DND-41 (cell line): ENCODE results near the gene ASIP.

Experiments used
- ATAC-seq: fragments of 200-7000 bp; cut with Tn5 transposase; 3 replicates; pipeline ENCODE4 v1.9.1; 2021; ENCODE audit warnings: low read depth; ENCODE audit not compliant: insufficient read depth
- DNase-seq: peaks from one replicate; pipeline ENCODE4 v3.0.0-alpha.2; 2020
- H2AFZ ChIP-seq: 2 replicates; pipeline ENCODE4 v1.6.0; 2012; ENCODE audit warnings: low read depth, low read length
- H3K27ac ChIP-seq: 2 replicates; pipeline ENCODE4 v1.5.1; 2012; ENCODE audit warnings: low read length, inconsistent platforms
- H3K27me3 ChIP-seq: fragments of 200-600 bp; sonication (generic); 2 replicates; pipeline ENCODE4 v1.6.0; 2012; ENCODE audit warnings: low read length, mild to moderate bottlenecking, inconsistent platforms; ENCODE audit not compliant: insufficient read depth, poor library complexity
- H3K36me3 ChIP-seq: 2 replicates; pipeline ENCODE4 v1.5.1; 2012; ENCODE audit warnings: low read length, inconsistent platforms; ENCODE audit not compliant: insufficient read depth
- H3K4me1 ChIP-seq: 2 replicates; pipeline ENCODE4 v1.5.1; 2012; ENCODE audit warnings: mild to moderate bottlenecking, low read length; ENCODE audit not compliant: insufficient read depth
- H3K4me2 ChIP-seq: 2 replicates; pipeline ENCODE4 v1.6.0; 2012; ENCODE audit warnings: mild to moderate bottlenecking, moderate library complexity, low read length, inconsistent platforms; ENCODE audit not compliant: insufficient read depth
- H3K4me3 ChIP-seq, 2 experiments: fragments of 200-600 bp in 1 of 2; shearing (Covaris generic) in 1 of 2; 2 replicates each; pipeline ENCODE4 v1.5.1; 2012 to 2016; ENCODE audit warnings: inconsistent platforms in 2 of 2, low read length in 2 of 2, mild to moderate bottlenecking in 2 of 2, low read depth in 1 of 2, moderate library complexity in 1 of 2
- H3K79me2 ChIP-seq: 2 replicates; pipeline ENCODE4 v1.6.0; 2012; ENCODE audit warnings: low read length, inconsistent platforms; ENCODE audit not compliant: insufficient read depth
- H3K9ac ChIP-seq: 2 replicates; pipeline ENCODE4 v1.6.0; 2012; ENCODE audit warnings: low read depth, mild to moderate bottlenecking, inconsistent platforms, low read length, moderate library complexity
- H3K9me3 ChIP-seq: 2 replicates; pipeline ENCODE4 v1.5.1; 2012; ENCODE audit warnings: low read length, moderate library complexity, mild to moderate bottlenecking, inconsistent platforms; ENCODE audit not compliant: insufficient read depth, severe bottlenecking
- H4K20me1 ChIP-seq: 2 replicates; pipeline ENCODE4 v1.6.0; 2012; ENCODE audit warnings: low read length; ENCODE audit not compliant: insufficient read depth
- EZH2 ChIP-seq: IDR thresholded peaks from 3 replicates; pipeline ENCODE4 v1.6.1; 2012; ENCODE audit warnings: borderline replicate concordance, low read depth, mild to moderate bottlenecking, moderate library complexity, low read length, inconsistent platforms; ENCODE audit not compliant: severe bottlenecking
- TF ChIP-seq, protein P1 (sequence below): IDR thresholded peaks from 2 replicates; pipeline ENCODE4 v1.5.1; 2012; ENCODE audit warnings: borderline replicate concordance, low read length, moderate library complexity, mild to moderate bottlenecking; ENCODE audit not compliant: poor library complexity, severe bottlenecking; ENCODE audit errors: extremely low read depth

Gene ASIP

DNA sequence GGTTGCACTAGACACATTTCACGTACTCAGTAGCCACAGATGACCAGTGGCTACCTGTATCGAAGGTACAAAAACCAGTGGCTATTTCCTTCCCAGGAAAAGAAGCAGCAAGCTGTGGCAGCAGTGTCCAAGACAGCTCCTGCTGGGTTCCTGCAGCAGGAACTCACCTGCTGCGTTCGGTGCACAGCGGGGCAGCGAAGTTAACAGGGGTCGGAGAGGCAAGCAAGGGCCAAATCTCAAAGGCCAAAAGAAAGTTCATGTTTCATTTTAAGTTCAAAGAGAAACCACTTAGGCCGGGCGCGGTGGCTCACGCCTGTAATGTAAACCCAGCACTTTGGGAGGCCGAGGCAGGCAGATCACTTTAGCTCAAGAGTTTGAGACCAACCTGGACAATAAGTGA, 26.9 kb downstream of the ASIP start:
- Histone ChIP-seq H3K9me3 (no peaks in the 10 kb centered on the region), H2AFZ (no peak overlapping the region), H3K27ac (no peak overlapping the region), H3K4me3 (no peak overlapping the region), H3K36me3 (peaks cover 10% of the 10 kb centered on the region; the same call in 1 of the 2 replicates), H3K9ac (no peak overlapping the region), H4K20me1 (no peaks in the 10 kb centered on the region), H3K4me2 (no peak overlapping the region), H3K27me3 (no peaks in the 10 kb centered on the region), H3K4me1 (no peaks in the 10 kb centered on the region), H3K79me2 (no peaks in the 10 kb centered on the region)
- ATAC-seq (no peak), DNase-seq (no peak)
- TF ChIP-seq, protein P1, sequence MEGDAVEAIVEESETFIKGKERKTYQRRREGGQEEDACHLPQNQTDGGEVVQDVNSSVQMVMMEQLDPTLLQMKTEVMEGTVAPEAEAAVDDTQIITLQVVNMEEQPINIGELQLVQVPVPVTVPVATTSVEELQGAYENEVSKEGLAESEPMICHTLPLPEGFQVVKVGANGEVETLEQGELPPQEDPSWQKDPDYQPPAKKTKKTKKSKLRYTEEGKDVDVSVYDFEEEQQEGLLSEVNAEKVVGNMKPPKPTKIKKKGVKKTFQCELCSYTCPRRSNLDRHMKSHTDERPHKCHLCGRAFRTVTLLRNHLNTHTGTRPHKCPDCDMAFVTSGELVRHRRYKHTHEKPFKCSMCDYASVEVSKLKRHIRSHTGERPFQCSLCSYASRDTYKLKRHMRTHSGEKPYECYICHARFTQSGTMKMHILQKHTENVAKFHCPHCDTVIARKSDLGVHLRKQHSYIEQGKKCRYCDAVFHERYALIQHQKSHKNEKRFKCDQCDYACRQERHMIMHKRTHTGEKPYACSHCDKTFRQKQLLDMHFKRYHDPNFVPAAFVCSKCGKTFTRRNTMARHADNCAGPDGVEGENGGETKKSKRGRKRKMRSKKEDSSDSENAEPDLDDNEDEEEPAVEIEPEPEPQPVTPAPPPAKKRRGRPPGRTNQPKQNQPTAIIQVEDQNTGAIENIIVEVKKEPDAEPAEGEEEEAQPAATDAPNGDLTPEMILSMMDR: no peak

DNA sequence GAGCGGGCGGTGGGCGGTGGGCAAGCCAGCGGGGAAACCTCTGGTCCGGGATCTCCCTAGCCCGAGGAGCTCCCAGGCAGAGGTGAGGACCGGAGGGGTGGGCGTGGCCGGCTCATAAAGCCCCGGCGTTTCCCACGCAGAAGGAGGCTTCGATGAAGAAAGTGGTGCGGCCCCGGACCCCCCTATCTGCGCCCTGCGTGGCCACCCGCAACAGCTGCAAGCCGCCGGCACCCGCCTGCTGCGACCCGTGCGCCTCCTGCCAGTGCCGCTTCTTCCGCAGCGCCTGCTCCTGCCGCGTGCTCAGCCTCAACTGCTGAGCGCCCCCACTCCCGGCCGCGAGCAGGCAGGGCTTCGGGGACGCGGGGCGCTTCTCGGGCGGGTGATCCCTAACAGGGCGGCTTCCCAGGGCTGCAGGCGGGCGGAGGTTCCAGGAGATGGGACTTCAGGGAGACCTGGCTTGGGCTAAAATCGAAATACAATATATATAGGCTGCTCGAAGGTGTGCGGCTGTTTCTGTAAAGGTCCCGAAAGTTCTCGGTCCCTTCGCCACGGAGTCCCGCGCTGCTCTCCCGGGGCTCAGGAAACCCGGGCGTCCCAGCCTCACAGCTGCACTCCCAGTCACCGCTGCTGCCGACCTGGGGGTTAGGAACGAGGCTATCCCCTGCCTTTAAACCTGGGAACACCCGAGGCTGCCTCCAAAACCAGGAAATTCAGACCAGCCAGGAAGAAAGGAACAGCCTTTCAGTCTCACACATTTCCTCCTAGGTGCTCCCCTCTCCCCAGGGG, 27.8 kb downstream of the ASIP start:
- DNase-seq: no peak

DNA sequence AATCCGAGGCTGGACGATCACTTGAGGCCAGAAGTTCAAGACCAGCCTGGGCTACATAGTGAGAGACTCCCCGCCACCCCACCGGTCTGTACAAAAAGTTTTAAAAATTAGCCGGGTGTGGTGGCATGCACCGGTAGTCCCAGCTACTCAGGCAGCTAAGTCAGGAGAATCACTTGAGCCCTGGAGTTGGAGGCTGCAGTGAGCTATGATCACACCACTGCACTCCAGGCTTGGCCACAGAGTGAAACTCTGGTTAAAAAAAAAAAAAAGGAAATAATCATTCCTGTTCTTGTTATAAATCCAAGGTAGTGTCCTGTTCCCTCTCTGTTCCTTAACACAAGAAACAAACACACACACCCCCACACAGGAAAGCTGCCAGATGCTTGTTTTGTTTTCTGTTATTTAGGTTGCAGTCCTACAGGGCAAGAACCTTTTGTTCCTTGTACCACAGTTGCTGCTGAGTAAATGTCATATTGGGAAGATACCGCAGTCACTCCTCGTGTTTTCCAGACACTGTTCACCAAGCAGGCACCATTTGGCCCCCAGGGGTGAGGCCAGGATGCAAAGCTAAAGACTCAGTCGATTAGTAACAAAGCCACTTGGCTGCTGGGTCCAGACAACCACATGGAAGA, 28.9 kb downstream of the ASIP start:
- no peak for TF ChIP-seq EZH2
- TF ChIP-seq, protein P1: no peak
- H3K4me2 ChIP-seq: no peak overlapping the region
- no peaks in the 10 kb centered on the region for H3K79me2 ChIP-seq
- H3K9ac ChIP-seq: no peak overlapping the region
- DNase-seq: no peak
- H4K20me1 ChIP-seq: no peaks in the 10 kb centered on the region
- H3K27ac ChIP-seq: no peak overlapping the region
- H2AFZ ChIP-seq: no peak overlapping the region
- ATAC-seq: no peak
- peaks cover 19% of the 10 kb centered on the region for H3K36me3 ChIP-seq
- no peaks in the 10 kb centered on the region for H3K9me3 ChIP-seq
- H3K4me3 ChIP-seq: no peak overlapping the region
- H3K4me1 ChIP-seq: no peaks in the 10 kb centered on the region
- no peaks in the 10 kb centered on the region for H3K27me3 ChIP-seq

More for the DNA sequence above, 27.8 kb downstream of the ASIP start:
- Histone ChIP-seq H3K27ac (no peak overlapping the region), H3K79me2 (no peaks in the 10 kb centered on the region), H3K9me3 (no peaks in the 10 kb centered on the region), H3K4me3 (no peak overlapping the region), H4K20me1 (no peaks in the 10 kb centered on the region), H3K9ac (no peak overlapping the region), H3K36me3 (peaks cover 14% of the 10 kb centered on the region), H2AFZ (no peak overlapping the region), H3K27me3 (no peaks in the 10 kb centered on the region), H3K4me2 (no peak overlapping the region), H3K4me1 (no peaks in the 10 kb centered on the region)
- no peak; the same call in 2 of the 3 replicates for ATAC-seq
- TF ChIP-seq EZH2: no peak
- TF ChIP-seq, protein P1: no peak
